ENCODE data around the gene PSMG2.

PSMG2 gene, protein sequence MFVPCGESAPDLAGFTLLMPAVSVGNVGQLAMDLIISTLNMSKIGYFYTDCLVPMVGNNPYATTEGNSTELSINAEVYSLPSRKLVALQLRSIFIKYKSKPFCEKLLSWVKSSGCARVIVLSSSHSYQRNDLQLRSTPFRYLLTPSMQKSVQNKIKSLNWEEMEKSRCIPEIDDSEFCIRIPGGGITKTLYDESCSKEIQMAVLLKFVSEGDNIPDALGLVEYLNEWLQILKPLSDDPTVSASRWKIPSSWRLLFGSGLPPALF

GRCh38 chr18:12702221-12703095 lies at the start of gene PSMG2, which contains the start of gene CEP76:
TSS of gene PSMG2 (plus strand) at chr18:12703042. CDS start at chr18:12703108, 66 bp downstream.
TSS of gene CEP76 (minus strand) at chr18:12702723. CDS start at chr18:12702548, 175 bp downstream.
- peak; percentile 77 to 83 (median 80) for DNase-seq

DNA sequence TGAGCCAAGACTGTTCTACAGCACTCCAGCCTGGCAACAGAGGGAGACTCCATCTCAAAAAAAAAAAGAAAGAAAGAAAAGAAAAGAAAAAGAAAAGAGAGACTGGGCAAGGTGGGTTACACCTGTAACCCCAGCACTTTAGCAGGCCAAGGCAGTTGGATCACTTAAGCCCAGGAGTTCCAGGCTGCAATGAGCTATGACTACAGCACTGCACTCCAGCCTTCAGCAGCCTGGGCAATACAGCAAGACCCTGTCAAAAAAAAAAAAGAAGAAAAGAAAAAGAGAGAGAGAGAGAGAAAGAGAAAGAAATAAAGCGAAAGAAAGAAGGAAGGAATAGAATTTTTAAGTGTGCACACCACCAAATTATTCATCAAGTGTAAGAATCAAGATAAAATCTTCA lies 47.9 kb upstream of the PSMG2 start:
- DNase-seq, result no peak

GRCh38 chr18:12656605-12656937 lies 46.3 kb upstream of the PSMG2 start:
- no peak for DNase-seq

DNA sequence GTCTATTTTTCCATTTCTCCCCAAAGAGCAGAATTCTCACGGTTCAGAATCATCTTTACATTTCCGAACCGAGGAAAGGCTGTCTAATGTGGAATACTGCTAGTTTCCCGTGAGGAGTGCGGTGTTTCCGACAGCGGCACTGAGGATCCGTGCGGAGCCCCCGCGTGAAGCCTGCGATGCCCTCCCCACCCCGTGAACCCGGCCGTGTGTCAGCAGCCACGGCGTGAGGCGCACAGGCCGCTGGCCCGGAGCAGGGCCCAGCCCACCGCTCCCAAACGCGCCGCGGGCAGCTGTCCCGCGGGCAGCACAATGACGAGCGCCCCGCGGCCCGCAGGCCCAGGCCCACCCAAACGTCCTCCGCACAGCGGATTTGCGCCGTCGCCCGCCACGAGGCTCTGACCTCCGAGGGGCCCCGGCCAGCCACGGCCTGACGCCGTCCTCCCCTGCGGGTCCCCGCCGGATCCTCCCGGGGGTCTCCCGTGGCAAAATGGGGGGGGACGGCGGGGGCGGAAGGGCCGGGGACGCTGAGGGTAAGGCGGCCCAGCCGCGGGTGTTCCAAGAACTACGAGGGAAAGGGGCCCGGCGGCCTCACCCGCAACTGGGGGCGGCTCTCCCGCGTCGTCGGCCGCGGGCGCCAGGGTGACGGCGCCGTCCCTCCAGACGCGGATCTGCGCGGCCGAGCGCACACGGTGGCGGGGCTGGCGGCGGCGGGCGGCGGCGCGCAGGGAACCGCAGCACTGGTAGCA lies 45.7 kb upstream of the PSMG2 start:
- no peak for DNase-seq

DNA sequence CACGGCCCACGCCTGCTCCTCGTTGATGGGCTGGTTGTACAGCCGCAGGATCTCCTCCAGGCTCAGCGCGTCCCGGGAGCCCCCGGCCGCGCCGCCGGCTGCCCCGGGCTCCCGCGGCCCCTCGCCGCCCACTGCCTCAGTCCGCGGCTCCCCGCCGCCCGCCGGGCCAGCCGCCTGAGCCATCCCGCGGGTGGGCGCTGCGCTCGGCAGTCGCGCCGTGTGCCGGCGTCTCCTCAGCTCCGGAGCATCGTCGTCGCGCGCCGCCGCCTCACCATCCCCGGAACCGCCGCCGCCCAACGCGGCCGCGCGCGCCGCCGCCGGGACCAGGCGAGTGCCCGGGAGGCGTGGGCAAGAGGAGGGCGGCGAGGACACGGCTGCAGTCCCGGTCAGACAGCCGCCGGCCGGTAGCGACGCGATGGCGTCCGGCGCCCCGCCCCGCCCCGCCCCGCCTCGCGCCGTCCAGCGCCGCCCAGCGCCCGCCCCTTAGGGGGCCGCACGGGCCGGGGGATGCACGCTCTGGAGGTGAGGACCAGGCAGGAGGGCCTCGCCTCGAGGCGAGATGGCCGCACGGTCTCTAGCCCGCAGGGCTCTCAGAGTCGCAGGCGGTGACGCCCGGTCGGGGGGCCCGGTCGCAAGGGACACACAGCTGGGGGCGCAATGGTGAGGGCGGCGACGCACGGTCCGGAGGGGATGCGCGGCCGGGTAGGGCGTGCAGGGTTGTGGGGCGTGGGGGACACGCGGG lies 45.0 kb upstream of the PSMG2 start, which contains the start of gene SPIRE1:
TSS of gene SPIRE1 (minus strand) at position 424 of the 742 bp plus-strand sequence. CDS start at position 183, 241 bp downstream.
- peak in 1 of 4 experiments; percentile 28 for DNase-seq

- DNase-seq, result no peak
Measured at GRCh38 chr18:12658426-12659138, 44.3 kb upstream of the PSMG2 start.

GRCh38 chr18:12659904-12660605 lies 42.8 kb upstream of the PSMG2 start:
- peak in 1 of 4 experiments; percentile 4 for DNase-seq

DNA sequence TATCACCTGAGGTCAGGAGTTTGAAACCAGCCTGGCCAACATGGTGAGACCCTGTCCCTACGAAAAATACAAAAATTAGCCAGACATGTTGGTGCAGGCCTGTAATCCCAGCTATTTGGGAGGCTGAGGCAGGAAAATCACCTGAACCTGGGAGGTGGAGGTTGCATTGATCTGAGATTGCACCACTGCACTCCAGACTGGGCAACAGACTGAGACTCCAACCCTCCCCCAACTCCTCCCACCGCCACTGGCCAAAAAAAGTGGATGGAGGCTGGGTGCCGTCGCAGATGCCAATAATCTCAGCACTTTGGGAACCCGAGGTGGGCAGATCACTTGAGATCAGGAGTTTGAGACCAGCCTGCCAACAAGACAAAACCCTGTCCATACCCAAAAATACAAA lies 34.8 kb upstream of the PSMG2 start:
- no peak for DNase-seq

- no peak for DNase-seq
Measured at GRCh38 chr18:12679183-12679786, 23.6 kb upstream of the PSMG2 start.

DNA sequence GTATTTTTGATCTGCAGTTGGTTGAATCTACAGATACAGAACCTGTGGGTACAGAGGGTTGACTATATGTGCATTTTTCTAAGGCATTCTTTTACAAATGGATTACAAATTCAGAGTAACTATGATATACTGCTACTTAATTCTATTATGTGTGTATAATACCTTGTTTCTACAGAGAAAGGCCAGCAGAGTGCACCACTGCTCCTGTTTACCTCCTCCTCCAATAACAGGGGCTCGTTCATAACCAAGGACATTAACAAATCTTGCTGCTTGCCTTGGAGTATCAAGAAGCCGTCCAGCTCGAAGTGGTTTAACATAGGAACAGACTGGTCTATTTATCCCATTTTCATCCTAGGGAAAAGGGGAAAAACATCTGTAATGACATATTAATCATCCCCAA lies 16.7 kb upstream of the PSMG2 start:
- no peak for DNase-seq

GRCh38 chr18:12689256-12689850 lies 13.5 kb upstream of the PSMG2 start:
- DNase-seq, result no peak

GRCh38 chr18:12692206-12692605 lies 10.6 kb upstream of the PSMG2 start:
- no peak for DNase-seq

DNA sequence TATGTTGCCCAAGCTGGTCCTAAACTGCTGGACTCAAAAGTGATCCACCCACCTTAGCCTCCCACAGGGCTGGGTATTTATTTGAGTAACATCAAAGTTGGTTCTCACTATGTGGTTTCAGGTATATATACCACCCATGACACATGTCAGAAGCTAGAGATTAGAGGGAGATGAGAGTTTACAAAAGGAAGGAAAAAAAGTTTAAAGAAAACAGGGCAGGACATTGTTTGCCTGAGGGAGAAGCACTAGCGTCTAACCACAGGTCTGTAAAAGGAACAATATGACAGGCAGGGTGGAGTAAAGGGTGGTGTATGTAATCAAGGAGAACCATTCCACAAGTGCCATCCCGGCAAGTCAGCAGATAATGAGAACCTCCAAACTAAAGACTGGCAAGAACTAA lies 8.8 kb upstream of the PSMG2 start:
- DNase-seq, result no peak

DNA sequence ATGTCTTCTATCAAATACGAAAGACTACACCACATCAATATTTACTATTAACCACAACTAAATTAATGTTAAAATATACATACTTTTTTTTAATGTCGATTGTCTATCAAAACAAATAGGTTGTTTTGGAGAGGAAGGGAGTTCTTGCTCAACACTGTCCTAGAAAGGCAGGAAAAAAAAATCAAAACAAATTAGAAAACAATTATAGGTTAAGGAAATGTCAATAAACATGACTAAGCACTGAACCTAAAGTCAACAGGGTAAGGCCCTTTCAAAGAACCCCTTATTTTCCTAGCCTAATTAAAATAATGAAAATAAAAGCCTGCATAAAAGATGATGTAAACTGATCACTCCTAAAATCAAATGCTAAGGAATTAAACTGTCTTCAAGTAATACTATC lies 3.1 kb upstream of the PSMG2 start:
- no peak for DNase-seq

GRCh38 chr18:12701161-12701560 lies 1.7 kb upstream of the PSMG2 start:
- DNase-seq, result no peak

GRCh38 chr18:12703096-12703567 lies 290 bp downstream of the PSMG2 start:
- no peak for DNase-seq

DNA sequence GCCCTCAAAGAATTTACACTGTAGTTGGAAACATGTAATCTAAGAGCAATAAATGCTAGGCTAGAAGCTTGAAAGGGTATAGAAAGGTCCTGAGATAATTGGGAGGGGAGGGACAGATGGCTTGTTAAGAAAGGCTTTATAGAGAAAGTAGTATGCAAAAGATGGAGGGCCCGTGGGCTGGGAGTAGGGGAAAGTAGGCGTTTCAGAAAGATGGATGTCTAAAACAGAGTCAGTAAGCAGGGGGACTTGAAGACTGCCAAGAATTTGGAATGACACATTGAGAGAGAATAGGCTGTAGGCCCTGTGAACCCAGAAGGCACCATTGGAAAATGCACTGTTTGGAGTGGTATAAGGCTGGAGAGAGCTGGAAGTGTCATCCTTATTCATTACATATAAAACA lies 822 bp downstream of the PSMG2 start:
- DNase-seq, result no peak

DNA sequence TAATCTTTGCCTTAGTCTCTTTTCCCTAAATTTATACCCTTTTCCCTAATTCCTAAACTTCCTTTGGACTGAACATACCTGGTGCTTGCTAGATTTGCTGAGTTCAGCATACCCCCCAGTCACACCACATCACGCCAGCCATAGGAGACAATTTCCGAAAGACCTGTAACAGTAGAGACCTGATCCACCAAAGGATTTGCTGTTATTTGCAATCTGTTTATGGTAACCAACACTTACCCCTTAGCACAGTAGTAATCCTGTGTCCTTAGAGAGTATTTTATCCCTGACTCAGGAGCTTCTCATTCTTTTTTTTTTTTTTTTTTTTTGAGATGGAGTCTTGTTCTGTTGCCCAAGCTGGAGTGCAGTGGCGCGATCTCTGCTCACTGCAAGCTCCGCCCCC lies 8.6 kb downstream of the PSMG2 start:
- DNase-seq, result no peak

DNA sequence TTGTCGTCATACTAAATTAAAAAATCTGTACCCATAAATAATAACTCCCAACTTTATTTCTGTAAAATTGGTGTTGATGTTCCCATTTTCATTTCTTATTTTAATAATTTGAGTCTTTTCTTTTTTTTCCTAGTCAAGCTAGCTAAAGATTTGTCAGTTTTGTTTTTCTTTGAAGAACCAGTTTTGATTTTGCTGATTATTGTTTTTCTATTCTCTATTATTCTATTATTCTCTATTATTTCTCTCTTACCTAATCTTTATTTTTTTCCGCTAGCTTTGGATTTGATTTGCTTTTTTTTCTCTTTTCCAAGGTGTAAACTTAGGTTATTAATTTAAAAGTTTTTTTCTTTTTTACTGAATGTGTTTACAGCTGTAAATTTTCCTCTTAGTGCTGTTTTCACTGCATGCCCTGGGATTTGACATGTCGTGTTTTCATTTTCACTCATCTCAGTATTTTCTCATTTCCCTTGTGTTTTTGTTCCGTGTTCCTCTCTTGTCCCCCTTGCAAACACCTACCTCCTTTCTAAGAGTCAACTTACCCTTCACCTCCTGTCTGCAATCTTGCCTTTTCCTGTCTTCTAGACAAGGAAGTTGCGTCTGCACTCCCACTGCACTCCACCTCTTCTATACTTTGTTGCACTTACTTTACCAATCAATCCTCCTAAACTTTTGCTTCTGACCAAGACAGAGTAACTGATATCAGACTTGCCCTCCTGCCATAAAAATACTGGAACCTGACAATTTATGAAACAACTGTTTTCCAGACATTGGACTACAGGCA lies 18.8 kb downstream of the PSMG2 start:
- DNase-seq, result no peak

Measured in activated naive CD4-positive, alpha-beta T cell (primary cell).